T-cell (primary cell): ENCODE measurements around the gene CALM3. TPM values are rescaled to one million over a fixed set of nuclear protein-coding genes. Genes with fewer than 3 reads are reported as not detected.
"Not testable (repeated sequence)": the region's sequence is repeated elsewhere in the genome, so short reads cannot be mapped to it uniquely, and the experiment has no call there.

Experiments
- ATAC-seq, 4 experiments: fragments of 200-7000 bp in 3 of 4; fragments of 150-1000 bp in 1 of 4; cut with Tn5 transposase; replicated peaks in 1 of 4; 1 replicate in 3 of 4; 2 replicates in 1 of 4; pipeline ENCODE4 v1.10.0; 2021; ENCODE audit warnings: moderate library complexity in 3 of 4, mild to moderate bottlenecking in 2 of 4, moderate number of reproducible peaks in 1 of 4
- CTCF ChIA-PET, 2 donors: fragments of 300-600 bp; sonication (Branson Sonifier 250); formaldehyde crosslinking; loops; one replicate each; lab custom pipeline; 2022; ENCODE audit warnings: antibody characterized with exemption in 2 of 2; lab: Charles Lee
- POLR2A ChIA-PET, 2 donors: fragments of 300-600 bp; sonication (Branson Sonifier 250); formaldehyde crosslinking; loops; one replicate each; lab custom pipeline; 2022; ENCODE audit warnings: antibody characterized with exemption in 2 of 2; lab: Charles Lee
- DNase-seq, 35 experiments: peaks; one replicate each; pipeline versions ENCODE4 v3.0.0 to v3.0.0-alpha.2; 2013 to 2023
- H3K27ac ChIP-seq: one replicate; pipeline ENCODE4 v1.5.1; 2013; ENCODE audit warnings: low read length
- H3K27me3 ChIP-seq, 2 experiments: replicated peaks in 1 of 2; 1 replicate in 1 of 2; 2 replicates in 1 of 2; pipeline versions ENCODE4 v1.6.1 to v1.7.0; 2013; ENCODE audit warnings: low read length in 1 of 2, mixed read lengths in 1 of 2; ENCODE audit not compliant: control insufficient read depth in 2 of 2, insufficient read depth in 2 of 2; ENCODE audit errors: extremely low read depth in 1 of 2
- H3K36me3 ChIP-seq, 2 donors: 1 replicate in 1 of 2; 2 replicates in 1 of 2; pipeline versions ENCODE4 v1.6.1 to v1.7.0; 2013; ENCODE audit warnings: low read length in 1 of 2; ENCODE audit not compliant: control insufficient read depth in 2 of 2, insufficient read depth in 1 of 2; ENCODE audit errors: extremely low read depth in 1 of 2
- H3K4me1 ChIP-seq, 2 experiments: 1 replicate in 1 of 2; 2 replicates in 1 of 2; pipeline versions ENCODE4 v1.6.1 to v1.7.0; 2013; ENCODE audit warnings: low read length in 2 of 2, mixed read lengths in 1 of 2; ENCODE audit not compliant: insufficient read depth in 2 of 2, control insufficient read depth in 1 of 2; ENCODE audit errors: extremely low read depth in 1 of 2
- H3K4me3 ChIP-seq, 2 donors: 1 replicate in 1 of 2; 2 replicates in 1 of 2; pipeline versions ENCODE4 v1.5.1 to v1.7.0; 2013; ENCODE audit warnings: mild to moderate bottlenecking in 2 of 2, low read length in 1 of 2, moderate library complexity in 1 of 2; ENCODE audit not compliant: control insufficient read depth in 1 of 2; ENCODE audit errors: extremely low read depth in 1 of 2
- H3K9me3 ChIP-seq: 2 replicates; pipeline ENCODE4 v1.7.0; 2013
- H3K27ac Mint-ChIP-seq, 2 donors: one replicate each; pipeline ENCODE4 v1.8.0; 2020 to 2021; ENCODE audit warnings: mild to moderate bottlenecking in 2 of 2, mixed read lengths in 2 of 2
- H3K27me3 Mint-ChIP-seq, 2 donors: one replicate each; pipeline ENCODE4 v1.8.0; 2021 to 2022; ENCODE audit warnings: mixed read lengths in 2 of 2
- H3K36me3 Mint-ChIP-seq: one replicate; pipeline ENCODE4 v1.8.0; 2021; ENCODE audit warnings: mixed read lengths
- H3K4me1 Mint-ChIP-seq, 3 donors: one replicate each; pipeline ENCODE4 v1.8.0; 2020 to 2022; ENCODE audit warnings: mixed read lengths in 3 of 3, mild to moderate bottlenecking in 1 of 3
- H3K4me3 Mint-ChIP-seq, 3 donors: one replicate each; pipeline ENCODE4 v1.8.0; 2020 to 2022; ENCODE audit warnings: mild to moderate bottlenecking in 3 of 3, mixed read lengths in 3 of 3, moderate library complexity in 3 of 3
- H3K9me3 Mint-ChIP-seq, 3 donors: one replicate each; pipeline ENCODE4 v1.8.0; 2020 to 2022; ENCODE audit warnings: mixed read lengths in 3 of 3
- WGBS: methylation state at CpG from one replicate; pipeline ENCODE4 v1.1.5; 2013; ENCODE audit warnings: missing lambda C conversion rate; ENCODE audit not compliant: insufficient coverage; 5-methylcytosine and 5-hydroxymethylcytosine counted together
- total RNA-seq, 35 experiments: library from RNA in 6 of 35; stranded (reverse) in 6 of 35; fragments of 120-200 nt in 1 of 35; gene quantifications; one replicate each; pipeline versions ENCODE4 v1.2.1 to v1.2.4 and lab custom pipeline; 2013 to 2026

The CALM3 gene
- total RNA-seq, 5 donors from 2014 or later (not counting 1 experiment from before 2014, with no cell fraction given): 183 to 256 (median 208) TPM

GRCh38 chr19:46624958-46625661, 24.0 kb downstream of the CALM3 start, which contains the start of gene PTGIR:
Gene PTGIR (minus strand): TSS chr19:46625089. CDS start chr19:46624225, 864 bp downstream.
- H3K9me3 Mint-ChIP-seq: no peaks in the 10 kb centered on the region
- H3K4me1 Mint-ChIP-seq: peaks cover 29 to 58% (median 43%) of the 10 kb centered on the region in 3 donors
- peak within 1 kb of the TSS; percentile 68 to 78 for H3K27ac Mint-ChIP-seq
- ChIA-PET POLR2A (interaction anchor here in 1 of 2 donors (1.3 kb wide), 1 partner anchor 36 kb away, joined by 4 read pairs; the partner anchor contains the start of gene DACT3), CTCF (interaction anchor here (0.5 to 1.0 kb wide), 4 partner anchors 8 to 35 kb away, joined by 3 to 5 read pairs (median 3); no protein-coding TSS in a partner anchor)
- Histone ChIP-seq H3K27me3 (peaks cover 0 to 39% of the 10 kb centered on the region in 2 experiments), H3K9me3 (no peaks in the 10 kb centered on the region), H3K36me3 (no peaks in the 10 kb centered on the region), H3K4me3 (peak within 1 kb of the TSS; percentile 6 to 39), H3K27ac (no peak within 1 kb of the TSS), H3K4me1 (peaks cover 34 to 49% of the 10 kb centered on the region in 2 experiments)
- WGBS: 23% methylated on average over 11 of the region's 13 CpGs
- no peaks in the 10 kb centered on the region for H3K36me3 Mint-ChIP-seq
- peak within 1 kb of the TSS in 2 of 3 donors; percentile 25 to 84 for H3K4me3 Mint-ChIP-seq
- H3K27me3 Mint-ChIP-seq: no peaks in the 10 kb centered on the region
- ATAC-seq: peak in 3 of 4 experiments; percentile 17 to 38 (median 34)
- peak in 1 of 35 experiments; percentile 20 for DNase-seq

GRCh38 chr19:46625731-46626130, 24.6 kb downstream of the CALM3 start:
- Mint-ChIP-seq H3K36me3 (no peaks in the 10 kb centered on the region), H3K27ac (no peak overlapping the region), H3K9me3 (no peaks in the 10 kb centered on the region), H3K27me3 (no peaks in the 10 kb centered on the region), H3K4me1 (peaks cover 26 to 51% (median 38%) of the 10 kb centered on the region in 3 donors), H3K4me3 (peak overlapping the region in 1 of 3 donors; percentile 16)
- CTCF ChIA-PET: interaction anchor here (0.9 to 1.0 kb wide), 2 partner anchors 9 to 11 kb away, joined by 3 read pairs; no protein-coding TSS in a partner anchor
- no peak overlapping the region for H3K27ac ChIP-seq
- H3K36me3 ChIP-seq: no peaks in the 10 kb centered on the region
- WGBS: 81% methylated on average over 5 of the region's 12 CpGs
- H3K9me3 ChIP-seq: no peaks in the 10 kb centered on the region
- POLR2A ChIA-PET: no interaction called here
- no peak for DNase-seq
- H3K27me3 ChIP-seq: peaks cover 0 to 41% of the 10 kb centered on the region in 2 experiments
- no peak overlapping the region for H3K4me3 ChIP-seq
- no peak for ATAC-seq
- H3K4me1 ChIP-seq: peaks cover 28 to 43% of the 10 kb centered on the region in 2 experiments

- ATAC-seq (no peak), DNase-seq (no peak)
- Mint-ChIP-seq H3K27me3 (no peaks in the 10 kb centered on the region), H3K9me3 (no peaks in the 10 kb centered on the region), H3K27ac (no peak overlapping the region), H3K4me3 (peak overlapping the region in 1 of 3 donors; percentile 16), H3K4me1 (peaks cover 25 to 45% (median 31%) of the 10 kb centered on the region in 3 donors), H3K36me3 (no peaks in the 10 kb centered on the region)
- Histone ChIP-seq H3K4me1 (peaks cover 20 to 37% of the 10 kb centered on the region in 2 experiments), H3K27me3 (peaks cover 0 to 43% of the 10 kb centered on the region in 2 experiments), H3K36me3 (no peaks in the 10 kb centered on the region), H3K9me3 (no peaks in the 10 kb centered on the region), H3K4me3 (no peak overlapping the region), H3K27ac (no peak overlapping the region)
- WGBS: 73% methylated on average over 9 of the region's 14 CpGs
- ChIA-PET CTCF (no interaction called here), POLR2A (no interaction called here)
These were observed 25.3 kb downstream of the CALM3 start for GRCh38 chr19:46626446-46626845.

- not testable (repeated sequence) for H3K27ac Mint-ChIP-seq, H3K36me3 Mint-ChIP-seq, H3K27me3 Mint-ChIP-seq, H3K9me3 Mint-ChIP-seq, H3K36me3 ChIP-seq, H3K9me3 ChIP-seq, H3K4me3 ChIP-seq, H3K27ac ChIP-seq, H3K4me3 Mint-ChIP-seq, DNase-seq, ATAC-seq
- peaks cover 25 to 46% (median 27%) of the 10 kb centered on the region in 3 donors for H3K4me1 Mint-ChIP-seq
- no CpG with 5 or more reads among the region's 7 CpGs for WGBS
- peaks cover 13 to 28% of the 10 kb centered on the region in 2 experiments for H3K4me1 ChIP-seq
- H3K27me3 ChIP-seq: peaks cover 0 to 54% of the 10 kb centered on the region in 2 experiments
- ChIA-PET CTCF (interaction anchor here in 1 of 2 donors (0.6 kb wide), 1 partner anchor 39 kb away, joined by 4 read pairs; no protein-coding TSS in a partner anchor), POLR2A (interaction anchor here in 1 of 2 donors (0.6 kb wide), 1 partner anchor 1330 kb away, joined by 7 read pairs; no protein-coding TSS in a partner anchor)
These were observed 27.8 kb downstream of the CALM3 start for GRCh38 chr19:46628970-46629369.

GRCh38 chr19:46629546-46630025, 28.5 kb downstream of the CALM3 start:
- Mint-ChIP-seq H3K36me3 (no peaks in the 10 kb centered on the region), H3K9me3 (no peaks in the 10 kb centered on the region), H3K27me3 (peaks cover 0 to 4% of the 10 kb centered on the region in 2 donors), H3K4me3 (no peak overlapping the region), H3K27ac (peak overlapping the region in 1 of 2 donors; percentile 66), H3K4me1 (peaks cover 24 to 41% (median 25%) of the 10 kb centered on the region in 3 donors)
- POLR2A ChIA-PET: no interaction called here
- H3K27ac ChIP-seq: no peak overlapping the region
- peaks cover 10 to 28% of the 10 kb centered on the region in 2 experiments for H3K4me1 ChIP-seq
- ATAC-seq (no peak), DNase-seq (no peak)
- CTCF ChIA-PET: interaction anchor here in 1 of 2 donors (0.6 to 1.1 kb wide), 3 partner anchors 17 to 91 kb away, joined by 4 to 5 read pairs (median 5); no protein-coding TSS in a partner anchor
- no peak overlapping the region for H3K4me3 ChIP-seq
- H3K9me3 ChIP-seq: no peaks in the 10 kb centered on the region
- no peaks in the 10 kb centered on the region for H3K36me3 ChIP-seq
- 93% methylated on average over 15 of the region's 15 CpGs for WGBS
- peaks cover 0 to 59% of the 10 kb centered on the region in 2 experiments for H3K27me3 ChIP-seq

GRCh38 chr19:46630586-46631205, 29.6 kb downstream of the CALM3 start:
- H3K4me1 ChIP-seq: peaks cover 14 to 26% of the 10 kb centered on the region in 2 experiments
- no peaks in the 10 kb centered on the region for H3K9me3 ChIP-seq
- no peak overlapping the region for H3K4me3 ChIP-seq
- CTCF ChIA-PET: interaction anchor here (0.7 to 1.3 kb wide), 3 partner anchors 19 to 92 kb away, joined by 3 to 5 read pairs (median 5); partner anchors contain the start of gene DACT3 (in 1 of the 2)
- H3K36me3 Mint-ChIP-seq: no peaks in the 10 kb centered on the region
- H3K36me3 ChIP-seq: no peaks in the 10 kb centered on the region
- peaks cover 0 to 55% of the 10 kb centered on the region in 2 experiments for H3K27me3 ChIP-seq
- H3K27me3 Mint-ChIP-seq: peaks cover 0 to 4% of the 10 kb centered on the region in 2 donors
- 92% methylated on average over 12 of the region's 14 CpGs for WGBS
- ATAC-seq (no peak), DNase-seq (no peak)
- POLR2A ChIA-PET: interaction anchor here in 1 of 2 donors (0.7 kb wide), 1 partner anchor 101 kb away, joined by 3 read pairs; no protein-coding TSS in a partner anchor
- no peak overlapping the region for H3K27ac ChIP-seq
- no peak overlapping the region for H3K4me3 Mint-ChIP-seq
- no peak overlapping the region for H3K27ac Mint-ChIP-seq
- no peaks in the 10 kb centered on the region for H3K9me3 Mint-ChIP-seq
- peaks cover 21 to 32% (median 25%) of the 10 kb centered on the region in 3 donors for H3K4me1 Mint-ChIP-seq
